Astrocyte (in vitro differentiated cells and primary cell): ENCODE results near the gene PLCH2. TPM values are rescaled to one million over a fixed set of nuclear protein-coding genes. Genes with fewer than 3 reads are reported as not detected.

Experiments
- DNase-seq: peaks from one replicate; pipeline ENCODE4 v3.0.0-alpha.2; 2010; ENCODE audit warnings: low read depth
- FAIRE-seq: peaks from 2 replicates; lab custom pipeline; 2011; peaks lifted over from hg19 to GRCh38; lab: Jason Lieb, UNC
- H2AFZ ChIP-seq: 2 replicates; pipeline ENCODE4 v1.6.0; 2012; ENCODE audit warnings: low read depth, low read length, inconsistent platforms
- H3K27ac ChIP-seq: 2 replicates; pipeline ENCODE4 v1.5.1; 2011; ENCODE audit warnings: low read depth, low read length, inconsistent platforms
- H3K27me3 ChIP-seq: 2 replicates; pipeline ENCODE4 v1.6.0; 2011; ENCODE audit warnings: low read length, inconsistent platforms; ENCODE audit not compliant: insufficient read depth
- H3K36me3 ChIP-seq: 2 replicates; pipeline ENCODE4 v1.5.1; 2011; ENCODE audit warnings: low read length, inconsistent platforms; ENCODE audit not compliant: insufficient read depth
- H3K4me1 ChIP-seq: 2 replicates; pipeline ENCODE4 v1.5.1; 2011; ENCODE audit warnings: low read length, inconsistent platforms; ENCODE audit not compliant: insufficient read depth
- H3K4me2 ChIP-seq: 2 replicates; pipeline ENCODE4 v1.6.0; 2012; ENCODE audit warnings: low read length, inconsistent platforms
- H3K4me3 ChIP-seq: 2 replicates; pipeline ENCODE4 v1.5.1; 2011; ENCODE audit warnings: low read depth, mild to moderate bottlenecking, low read length, inconsistent platforms; ENCODE audit not compliant: insufficient read depth
- H3K79me2 ChIP-seq: 2 replicates; pipeline ENCODE4 v1.6.0; 2012; ENCODE audit warnings: mild to moderate bottlenecking, low read length, inconsistent platforms; ENCODE audit not compliant: insufficient read depth
- H3K9ac ChIP-seq: 2 replicates; pipeline ENCODE4 v1.6.0; 2012; ENCODE audit warnings: mild to moderate bottlenecking, low read length, inconsistent platforms
- H3K9me3 ChIP-seq: 2 replicates; pipeline ENCODE4 v1.5.1; 2012; ENCODE audit warnings: low read depth, mild to moderate bottlenecking, low read length, inconsistent platforms; ENCODE audit not compliant: insufficient read depth
- H4K20me1 ChIP-seq: 2 replicates; pipeline ENCODE4 v1.6.0; 2012; ENCODE audit warnings: low read length, inconsistent platforms; ENCODE audit not compliant: insufficient read depth
- H3K27ac Mint-ChIP-seq: one replicate; pipeline ENCODE4 v1.8.0; 2021; ENCODE audit warnings: mild to moderate bottlenecking, mixed read lengths; ENCODE audit not compliant: unreplicated experiment
- H3K27me3 Mint-ChIP-seq: one replicate; pipeline ENCODE4 v1.8.0; 2021; ENCODE audit warnings: low read depth, mixed read lengths; ENCODE audit not compliant: unreplicated experiment
- H3K36me3 Mint-ChIP-seq: one replicate; pipeline ENCODE4 v1.8.0; 2021; ENCODE audit warnings: low read depth, mixed read lengths; ENCODE audit not compliant: unreplicated experiment
- H3K4me1 Mint-ChIP-seq: one replicate; pipeline ENCODE4 v1.8.0; 2021; ENCODE audit warnings: low read depth, mixed read lengths; ENCODE audit not compliant: unreplicated experiment
- H3K4me3 Mint-ChIP-seq: one replicate; pipeline ENCODE4 v1.8.0; 2021; ENCODE audit warnings: mild to moderate bottlenecking, moderate library complexity, mixed read lengths; ENCODE audit not compliant: unreplicated experiment
- H3K9me3 Mint-ChIP-seq: one replicate; pipeline ENCODE4 v1.8.0; 2021; ENCODE audit warnings: mild to moderate bottlenecking, mixed read lengths; ENCODE audit not compliant: unreplicated experiment
- EZH2 ChIP-seq: IDR thresholded peaks from 2 replicates; pipeline ENCODE4 v1.6.1; 2012; ENCODE audit warnings: mild to moderate bottlenecking, low read length, inconsistent platforms; ENCODE audit not compliant: insufficient read depth
- total RNA-seq: library from RNA; stranded (reverse); gene quantifications from 2 replicates; pipeline ENCODE4 v1.2.1, GENCODE V29; 2021
- TF ChIP-seq, protein P1 (sequence below): IDR thresholded peaks from 2 replicates; pipeline ENCODE4 v1.5.1; 2011; ENCODE audit warnings: low read depth, mild to moderate bottlenecking, inconsistent platforms, low read length, moderate library complexity; ENCODE audit not compliant: insufficient read depth

Gene PLCH2
- total RNA-seq, 1 donor from 2014 or later, result 2.0 TPM

DNA sequence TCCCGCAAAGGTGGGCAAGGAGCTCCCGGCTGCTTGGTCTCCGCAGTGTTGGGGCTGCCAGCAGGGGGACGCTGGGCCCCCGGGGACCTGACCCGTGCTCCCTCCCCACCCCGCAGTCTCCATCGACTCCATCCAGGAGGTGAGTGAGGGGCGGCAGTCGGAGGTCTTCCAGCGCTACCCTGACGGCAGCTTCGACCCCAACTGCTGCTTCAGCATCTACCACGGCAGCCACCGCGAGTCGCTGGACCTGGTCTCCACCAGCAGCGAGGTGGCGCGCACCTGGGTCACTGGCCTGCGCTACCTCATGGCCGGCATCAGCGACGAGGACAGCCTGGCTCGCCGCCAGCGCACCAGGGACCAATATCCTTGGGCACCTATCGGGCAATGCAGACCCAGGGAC, 3.5 kb downstream of the PLCH2 start:
- Histone ChIP-seq H3K4me3 (no peak overlapping the region), H3K9ac (no peak overlapping the region), H3K4me1 (no peaks in the 10 kb centered on the region), H3K4me2 (no peak overlapping the region), H3K36me3 (no peaks in the 10 kb centered on the region), H3K27me3 (no peaks in the 10 kb centered on the region), H3K9me3 (no peaks in the 10 kb centered on the region), H3K79me2 (no peaks in the 10 kb centered on the region), H2AFZ (no peak overlapping the region), H3K27ac (no peak overlapping the region), H4K20me1 (no peaks in the 10 kb centered on the region)
- H3K4me3 Mint-ChIP-seq, result no peak overlapping the region
- DNase-seq (no peak), FAIRE-seq (no peak)
- TF ChIP-seq, protein P1, sequence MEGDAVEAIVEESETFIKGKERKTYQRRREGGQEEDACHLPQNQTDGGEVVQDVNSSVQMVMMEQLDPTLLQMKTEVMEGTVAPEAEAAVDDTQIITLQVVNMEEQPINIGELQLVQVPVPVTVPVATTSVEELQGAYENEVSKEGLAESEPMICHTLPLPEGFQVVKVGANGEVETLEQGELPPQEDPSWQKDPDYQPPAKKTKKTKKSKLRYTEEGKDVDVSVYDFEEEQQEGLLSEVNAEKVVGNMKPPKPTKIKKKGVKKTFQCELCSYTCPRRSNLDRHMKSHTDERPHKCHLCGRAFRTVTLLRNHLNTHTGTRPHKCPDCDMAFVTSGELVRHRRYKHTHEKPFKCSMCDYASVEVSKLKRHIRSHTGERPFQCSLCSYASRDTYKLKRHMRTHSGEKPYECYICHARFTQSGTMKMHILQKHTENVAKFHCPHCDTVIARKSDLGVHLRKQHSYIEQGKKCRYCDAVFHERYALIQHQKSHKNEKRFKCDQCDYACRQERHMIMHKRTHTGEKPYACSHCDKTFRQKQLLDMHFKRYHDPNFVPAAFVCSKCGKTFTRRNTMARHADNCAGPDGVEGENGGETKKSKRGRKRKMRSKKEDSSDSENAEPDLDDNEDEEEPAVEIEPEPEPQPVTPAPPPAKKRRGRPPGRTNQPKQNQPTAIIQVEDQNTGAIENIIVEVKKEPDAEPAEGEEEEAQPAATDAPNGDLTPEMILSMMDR, result no peak
- no peak for TF ChIP-seq EZH2
- peaks cover 8% of the 10 kb centered on the region for H3K27me3 Mint-ChIP-seq
- H3K9me3 Mint-ChIP-seq, result no peaks in the 10 kb centered on the region
- no peak overlapping the region for H3K27ac Mint-ChIP-seq
- H3K36me3 Mint-ChIP-seq, result no peaks in the 10 kb centered on the region
- no peaks in the 10 kb centered on the region for H3K4me1 Mint-ChIP-seq

DNA sequence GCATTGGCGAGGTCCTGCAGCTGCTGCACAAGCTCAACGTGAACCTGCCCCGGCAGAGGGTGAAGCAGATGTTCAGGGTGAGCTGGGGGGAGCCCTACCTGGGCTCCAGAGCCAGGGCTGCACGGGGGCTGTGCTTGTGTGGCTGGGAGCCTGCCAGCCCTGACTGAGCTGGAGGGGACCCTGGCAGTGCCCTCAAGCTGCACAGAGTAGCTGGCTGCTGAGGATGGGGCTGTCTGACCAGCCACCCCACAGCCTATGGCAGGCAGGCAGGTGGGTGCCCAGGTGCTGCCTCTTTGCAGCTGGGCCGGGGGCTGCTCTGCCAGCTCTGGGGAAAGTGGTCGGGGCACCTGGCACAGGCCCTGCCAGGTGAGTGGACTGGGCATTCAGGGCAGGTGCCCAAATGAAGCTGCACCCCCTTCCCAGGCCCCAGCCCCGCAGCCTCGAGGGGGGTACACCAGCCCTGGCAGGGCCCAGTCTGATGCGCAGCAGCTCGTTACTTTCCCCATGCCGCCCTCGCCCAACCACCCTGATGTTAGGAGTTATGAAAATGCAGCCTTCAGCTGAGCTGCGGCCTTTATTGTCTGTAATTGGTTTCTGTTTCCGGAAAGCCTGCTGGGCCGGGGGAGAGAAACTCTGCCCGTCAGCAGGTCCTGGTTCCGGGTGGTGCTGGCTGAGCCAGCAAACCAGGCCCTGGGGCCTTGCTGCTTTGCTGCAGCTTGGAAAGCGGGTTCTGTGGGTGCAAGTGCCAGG, 4.3 kb downstream of the PLCH2 start:
- H3K4me1 ChIP-seq, result no peaks in the 10 kb centered on the region
- no peak overlapping the region for H3K27ac ChIP-seq
- no peaks in the 10 kb centered on the region for H3K9me3 ChIP-seq
- no peaks in the 10 kb centered on the region for H3K79me2 ChIP-seq
- H3K9ac ChIP-seq, result no peak overlapping the region
- Mint-ChIP-seq H3K9me3 (no peaks in the 10 kb centered on the region), H3K4me1 (no peaks in the 10 kb centered on the region), H3K36me3 (no peaks in the 10 kb centered on the region), H3K27ac (no peak overlapping the region), H3K27me3 (peaks cover 11% of the 10 kb centered on the region), H3K4me3 (no peak overlapping the region)
- H3K4me2 ChIP-seq, result no peak overlapping the region
- no peak for DNase-seq
- no peak for FAIRE-seq
- H3K4me3 ChIP-seq, result no peak overlapping the region
- no peaks in the 10 kb centered on the region for H4K20me1 ChIP-seq
- H2AFZ ChIP-seq, result no peak overlapping the region
- H3K36me3 ChIP-seq, result no peaks in the 10 kb centered on the region
- H3K27me3 ChIP-seq, result no peaks in the 10 kb centered on the region
- no peak for TF ChIP-seq EZH2
- TF ChIP-seq, protein P1, result no peak

DNA sequence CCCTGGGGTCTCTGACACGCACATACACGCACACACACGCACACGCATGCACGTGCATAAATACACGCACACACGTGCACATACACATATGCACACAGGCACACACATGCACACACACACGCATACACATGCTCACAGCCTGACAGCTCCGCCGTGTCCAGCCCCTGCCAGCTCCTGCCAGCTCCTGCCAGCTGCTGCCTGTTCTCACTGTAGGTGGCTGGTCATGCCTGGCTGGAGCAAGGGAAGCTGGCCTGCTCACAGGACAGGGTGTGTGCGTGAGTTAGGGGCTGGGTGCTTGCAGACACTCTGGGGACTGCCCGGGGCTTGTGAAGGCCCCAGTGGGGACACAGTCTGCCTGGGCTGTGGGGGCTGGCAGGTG, 4.9 kb downstream of the PLCH2 start:
- Mint-ChIP-seq H3K27me3 (peaks cover 11% of the 10 kb centered on the region), H3K9me3 (no peaks in the 10 kb centered on the region), H3K27ac (no peak overlapping the region), H3K4me3 (no peak overlapping the region), H3K4me1 (no peaks in the 10 kb centered on the region), H3K36me3 (no peaks in the 10 kb centered on the region)
- Histone ChIP-seq H3K4me1 (no peaks in the 10 kb centered on the region), H3K9me3 (no peaks in the 10 kb centered on the region), H3K9ac (no peak overlapping the region), H3K27ac (no peak overlapping the region), H3K4me2 (no peak overlapping the region), H3K79me2 (no peaks in the 10 kb centered on the region), H3K4me3 (no peak overlapping the region), H3K36me3 (no peaks in the 10 kb centered on the region), H4K20me1 (no peaks in the 10 kb centered on the region), H2AFZ (no peak overlapping the region), H3K27me3 (no peaks in the 10 kb centered on the region)
- FAIRE-seq (no peak), DNase-seq (no peak)
- TF ChIP-seq EZH2, result no peak
- TF ChIP-seq, protein P1, result no peak
